ENCODE measurements around the gene PCDHGA9. TPM values are rescaled to one million over a fixed set of nuclear protein-coding genes. Genes with fewer than 3 reads are reported as not detected.
A peak's percentile ranks its signal among the peaks of the same experiment; 100 is the strongest.
"Not testable (repeated sequence)": the region's sequence is repeated elsewhere in the genome, so short reads cannot be mapped to it uniquely, and the experiment has no call there.

The PCDHGA9 gene
- total and polyA plus RNA-seq, 4 donors, result 0.59 to 13.8 (median 2.8) TPM

GRCh38 chr5:141393267-141393666 lies 9.3 kb upstream of the PCDHGA9 start:
- H3K27ac ChIP-seq (ENCODE audit: low read depth in 1 of 2, low read length in 1 of 2), result no peak overlapping the region
- peaks cover 3 to 44% (median 19%) of the 10 kb centered on the region in 4 donors for H3K9me3 ChIP-seq (ENCODE audit: control insufficient read depth in 4 of 4, insufficient read depth in 3 of 4, low read length in 3 of 4)
- H3K9ac ChIP-seq (ENCODE audit: insufficient read depth in 1 of 2, low read length in 2 of 2), result no peak overlapping the region
- ATAC-seq (ENCODE audit: insufficient read depth, low FRiP score) (no peak), DNase-seq (no peak)
- no peak for TF ChIP-seq CTCF (IDR thresholded peaks at IDR 0.05; ENCODE audit: control extremely low read depth, extremely low read depth)
- 34 to 35% methylated on average over 21 of the region's 21 CpGs for WGBS, 2 donors
- H3K36me3 ChIP-seq (ENCODE audit: control insufficient read depth in 4 of 4, insufficient read depth in 4 of 4, low read length in 4 of 4), result peaks cover 0 to 17% (median 0%) of the 10 kb centered on the region in 4 donors
- no peak overlapping the region for H3K4me3 ChIP-seq
- H3K27me3 ChIP-seq (ENCODE audit: control insufficient read depth in 3 of 3, insufficient read depth in 3 of 3, low read length in 2 of 3), result peaks cover 0 to 2% (median 0%) of the 10 kb centered on the region in 3 donors
- no peaks in the 10 kb centered on the region for H3K4me1 ChIP-seq (ENCODE audit: control insufficient read depth in 5 of 5, insufficient read depth in 5 of 5, low read length in 5 of 5)

- Histone ChIP-seq H3K36me3 (ENCODE audit: control insufficient read depth in 4 of 4, insufficient read depth in 4 of 4, low read length in 4 of 4) (peaks cover 0 to 16% (median 0%) of the 10 kb centered on the region in 4 donors), H3K9me3 (ENCODE audit: control insufficient read depth in 4 of 4, insufficient read depth in 3 of 4, low read length in 3 of 4) (peaks cover 3 to 39% (median 17%) of the 10 kb centered on the region in 4 donors)
- not testable (repeated sequence) for H3K27ac ChIP-seq (ENCODE audit: low read depth in 1 of 2, low read length in 1 of 2); H3K27me3 ChIP-seq (ENCODE audit: control insufficient read depth in 3 of 3, insufficient read depth in 3 of 3, low read length in 2 of 3); H3K9ac ChIP-seq (ENCODE audit: insufficient read depth in 1 of 2, low read length in 2 of 2); ATAC-seq (ENCODE audit: insufficient read depth, low FRiP score); H3K4me3 ChIP-seq; DNase-seq; H3K4me1 ChIP-seq (ENCODE audit: control insufficient read depth in 5 of 5, insufficient read depth in 5 of 5, low read length in 5 of 5)
- 34 to 36% methylated on average over 41 to 45 of the region's 53 CpGs for WGBS, 2 donors
These were observed 8.0 kb upstream of the PCDHGA9 start for GRCh38 chr5:141394401-141395187.

- ATAC-seq (ENCODE audit: insufficient read depth, low FRiP score), result peak; percentile 62
- not testable (repeated sequence) for H3K9ac ChIP-seq (ENCODE audit: insufficient read depth in 1 of 2, low read length in 2 of 2); H3K4me3 ChIP-seq; H3K4me1 ChIP-seq (ENCODE audit: control insufficient read depth in 5 of 5, insufficient read depth in 5 of 5, low read length in 5 of 5); H3K27me3 ChIP-seq (ENCODE audit: control insufficient read depth in 3 of 3, insufficient read depth in 3 of 3, low read length in 2 of 3); H3K36me3 ChIP-seq (ENCODE audit: control insufficient read depth in 4 of 4, insufficient read depth in 4 of 4, low read length in 4 of 4); H3K27ac ChIP-seq (ENCODE audit: low read depth in 1 of 2, low read length in 1 of 2)
- DNase-seq, result peak in 2 of 3 donors; percentile 31 to 44
- TF ChIP-seq CTCF (IDR thresholded peaks at IDR 0.05; ENCODE audit: control extremely low read depth, extremely low read depth), result peak; percentile 22
- H3K9me3 ChIP-seq (ENCODE audit: control insufficient read depth in 4 of 4, insufficient read depth in 3 of 4, low read length in 3 of 4), result peaks cover 3 to 38% (median 22%) of the 10 kb centered on the region in 4 donors
- 5% methylated on average over 20 to 24 of the region's 43 CpGs for WGBS, 2 donors
These were observed 4.6 kb upstream of the PCDHGA9 start, which contains the start of gene PCDHGB5 for GRCh38 chr5:141397756-141398551. Gene PCDHGB5 (plus strand): TSS chr5:141397947. CDS start chr5:141398128, 181 bp downstream.

- Histone ChIP-seq H3K4me1 (ENCODE audit: control insufficient read depth in 5 of 5, insufficient read depth in 5 of 5, low read length in 5 of 5) (peaks cover 0 to 3% (median 0%) of the 10 kb centered on the region in 5 donors), H3K36me3 (ENCODE audit: control insufficient read depth in 4 of 4, insufficient read depth in 4 of 4, low read length in 4 of 4) (peaks cover 0 to 5% (median 0%) of the 10 kb centered on the region in 4 donors), H3K9ac (ENCODE audit: insufficient read depth in 1 of 2, low read length in 2 of 2) (no peak overlapping the region), H3K27me3 (ENCODE audit: control insufficient read depth in 3 of 3, insufficient read depth in 3 of 3, low read length in 2 of 3) (no peaks in the 10 kb centered on the region), H3K4me3 (no peak overlapping the region), H3K27ac (ENCODE audit: low read depth in 1 of 2, low read length in 1 of 2) (no peak overlapping the region), H3K9me3 (ENCODE audit: control insufficient read depth in 4 of 4, insufficient read depth in 3 of 4, low read length in 3 of 4) (peaks cover 3 to 40% (median 24%) of the 10 kb centered on the region in 4 donors)
- ATAC-seq (ENCODE audit: insufficient read depth, low FRiP score) (no peak), DNase-seq (no peak)
- TF ChIP-seq CTCF (IDR thresholded peaks at IDR 0.05; ENCODE audit: control extremely low read depth, extremely low read depth), result no peak
- 23 to 30% methylated on average over 15 of the region's 15 CpGs for WGBS, 2 donors
These were observed 4.0 kb upstream of the PCDHGA9 start for GRCh38 chr5:141398608-141399007.

Measured in lung (tissue), 12 donors.